ENCODE data around the gene CC2D1A.
A peak's percentile ranks its signal among the peaks of the same experiment; 100 is the strongest.

- TF ChIP-seq EZH2 (optimal IDR thresholded peaks at IDR 0.05; ENCODE audit: low read depth, low read length) (peak; percentile 77), CTCF (IDR thresholded peaks at IDR 0.05; ENCODE audit: low read length) (no peak), EZH2phosphoT487 (IDR thresholded peaks at IDR 0.05; ENCODE audit: low read length) (no peak)
These were observed 41.1 kb upstream of the CC2D1A start for GRCh38 chr19:13864667-13865570.

Data from MM.1S (cell line).